ENCODE data around the gene DMXL2.

GRCh38 chr15:51398626-51399025, 223.9 kb downstream of the DMXL2 start:
- TF ChIP-seq CTCF (IDR thresholded peaks at IDR 0.05; ENCODE audit: low read depth, low read length) (no peak), EZH2phosphoT487 (IDR thresholded peaks at IDR 0.05; ENCODE audit: low read depth) (no peak)
